HepG2 (cell line): ENCODE measurements around the gene IGDCC3. TPM values are rescaled to one million over a fixed set of nuclear protein-coding genes. Genes with fewer than 3 reads are reported as not detected.

Source experiments
- BORCS8-MEF2B ChIP-seq: sonication (generic); formaldehyde crosslinking; IDR thresholded peaks from 2 replicates; pipeline ENCODE4 v1.8.0; 2022; ENCODE audit warnings: mild to moderate bottlenecking, missing genetic modification reagents
- EHMT2 ChIP-seq: fragments of 200-600 bp; sonication (generic); IDR thresholded peaks from 2 replicates; pipeline ENCODE4 v1.7.0; 2017; ENCODE audit warnings: antibody characterized with exemption, low read depth, low read length, borderline replicate concordance
- FOSL2 ChIP-seq: sonication (generic); formaldehyde crosslinking; IDR thresholded peaks from 2 replicates; pipeline ENCODE4 v1.4.0; 2020; ENCODE audit warnings: missing genetic modification reagents
- HNF4A ChIP-seq: sonication (generic); formaldehyde crosslinking; IDR thresholded peaks from 2 replicates; pipeline ENCODE4 v1.4.0; 2020; ENCODE audit warnings: missing genetic modification reagents
- IRX3 ChIP-seq: sonication (generic); formaldehyde crosslinking; IDR thresholded peaks from 2 replicates; pipeline ENCODE4 v1.8.1; 2023; ENCODE audit warnings: mild to moderate bottlenecking, low read depth, missing genetic modification reagents, borderline replicate concordance
- KLF15 ChIP-seq: sonication (generic); formaldehyde crosslinking; IDR thresholded peaks from 2 replicates; pipeline ENCODE4 v1.8.1; 2023; ENCODE audit warnings: borderline replicate concordance, mild to moderate bottlenecking, inconsistent platforms, missing genetic modification reagents, mixed read lengths
- SP2 ChIP-seq: sonication (generic); formaldehyde crosslinking; IDR thresholded peaks from 2 replicates; pipeline ENCODE4 v1.5.1; 2020; ENCODE audit warnings: mild to moderate bottlenecking, missing genetic modification reagents
- ZNF543 ChIP-seq: sonication (generic); formaldehyde crosslinking; IDR thresholded peaks from 2 replicates; pipeline ENCODE4 v1.4.0; 2020; ENCODE audit warnings: mild to moderate bottlenecking, missing genetic modification reagents
- ZNF768 ChIP-seq: sonication (generic); formaldehyde crosslinking; IDR thresholded peaks from 2 replicates; pipeline ENCODE4 v1.4.0; 2020; ENCODE audit warnings: missing genetic modification reagents
- polyA plus RNA-seq, 8 experiments: library from polyadenylated mRNA; depleted of rRNA in 3 of 8; stranded (reverse) in 7 of 8; unstranded in 1 of 8; fragments of >200 nt; fragmentation: Illumina TruSeq in 4 of 8; extraction: Trizol in 4 of 8; gene quantifications; 2 replicates each; pipeline versions ENCODE4 v1.2.1 to v1.2.3, GENCODE V29; 2011 to 2016; ENCODE audit warnings: low read depth in 4 of 8, missing spikeins in 1 of 8, mixed read lengths in 1 of 8; ENCODE audit not compliant: insufficient read depth in 1 of 8
- total RNA-seq, 5 experiments: library from RNA; depleted of rRNA; stranded (reverse); fragments of >200 nt; fragmentation: Illumina TruSeq; extraction: Trizol; gene quantifications; 2 replicates each; pipeline ENCODE4 v1.2.3, GENCODE V29; 2016; ENCODE audit warnings: low read depth in 1 of 5
- TF ChIP-seq, protein P1 (sequence below): IDR thresholded peaks from 2 replicates; pipeline ENCODE4 v1.4.0; 2020; ENCODE audit warnings: mild to moderate bottlenecking, missing genetic modification reagents
- TF ChIP-seq, protein P2 (sequence below): sonication (generic); formaldehyde crosslinking; IDR thresholded peaks from 2 replicates; pipeline ENCODE4 v1.5.0; 2020; ENCODE audit warnings: mild to moderate bottlenecking, missing genetic modification reagents, borderline replicate concordance
- TF ChIP-seq, protein P3 (sequence below): IDR thresholded peaks from 2 replicates; pipeline ENCODE4 v1.6.1; 2016; ENCODE audit warnings: missing compliant biosample characterization, missing genetic modification reagents, borderline replicate concordance
- TF ChIP-seq, protein P4 (sequence below): sonication (generic); formaldehyde crosslinking; IDR thresholded peaks from 2 replicates; pipeline ENCODE4 v1.5.0; 2020; ENCODE audit warnings: mild to moderate bottlenecking, low read depth, missing genetic modification reagents, borderline replicate concordance
- TF ChIP-seq, protein P5 (sequence below): sonication (generic); formaldehyde crosslinking; IDR thresholded peaks from 2 replicates; pipeline ENCODE4 v1.5.0; 2020; ENCODE audit warnings: missing genetic modification reagents

Gene IGDCC3
- total and polyA plus RNA-seq, 2 of the 13 experiments (the other 11 are each of a cell fraction or from before 2014, with no cell fraction given): 30.1 to 51.8 TPM

DNA sequence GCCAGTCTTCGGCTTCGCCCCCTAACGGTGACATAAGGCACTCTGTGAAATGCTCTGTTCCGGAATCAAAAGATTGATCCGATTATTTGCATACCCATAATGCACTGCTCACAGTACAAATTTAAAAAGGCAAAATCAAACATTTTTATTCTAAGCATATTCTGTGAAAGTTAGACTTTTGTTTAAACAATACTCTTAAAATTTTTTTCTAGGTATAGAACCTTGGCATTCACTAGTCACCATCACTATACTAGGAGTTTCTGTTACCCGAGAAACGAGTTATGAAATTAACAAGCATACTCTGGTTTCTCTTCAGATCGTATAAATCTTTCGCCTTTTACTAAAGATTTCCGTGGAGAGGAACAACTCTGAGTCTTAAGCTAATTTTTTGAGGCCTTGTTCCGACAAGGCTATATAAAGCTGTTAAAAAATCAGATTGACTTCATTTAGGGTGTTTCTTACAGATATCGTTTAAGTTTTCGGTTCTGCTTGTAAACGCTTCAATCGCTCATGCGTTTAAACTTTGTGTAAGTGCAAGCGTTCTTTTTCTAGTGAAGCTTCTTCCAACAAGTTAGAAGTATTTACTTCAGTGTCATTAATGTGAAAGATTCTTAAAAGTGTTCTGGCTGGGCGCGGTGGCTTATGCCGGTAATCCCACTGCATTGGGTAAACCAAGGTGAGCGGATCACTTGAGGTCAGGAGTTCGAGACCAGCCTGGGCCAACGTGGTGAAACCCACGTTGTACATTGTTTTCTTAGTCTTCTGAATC, 73.2 kb downstream of the IGDCC3 start, which contains the start of gene RNU5B-1 (continued):
- TF ChIP-seq, protein P1, sequence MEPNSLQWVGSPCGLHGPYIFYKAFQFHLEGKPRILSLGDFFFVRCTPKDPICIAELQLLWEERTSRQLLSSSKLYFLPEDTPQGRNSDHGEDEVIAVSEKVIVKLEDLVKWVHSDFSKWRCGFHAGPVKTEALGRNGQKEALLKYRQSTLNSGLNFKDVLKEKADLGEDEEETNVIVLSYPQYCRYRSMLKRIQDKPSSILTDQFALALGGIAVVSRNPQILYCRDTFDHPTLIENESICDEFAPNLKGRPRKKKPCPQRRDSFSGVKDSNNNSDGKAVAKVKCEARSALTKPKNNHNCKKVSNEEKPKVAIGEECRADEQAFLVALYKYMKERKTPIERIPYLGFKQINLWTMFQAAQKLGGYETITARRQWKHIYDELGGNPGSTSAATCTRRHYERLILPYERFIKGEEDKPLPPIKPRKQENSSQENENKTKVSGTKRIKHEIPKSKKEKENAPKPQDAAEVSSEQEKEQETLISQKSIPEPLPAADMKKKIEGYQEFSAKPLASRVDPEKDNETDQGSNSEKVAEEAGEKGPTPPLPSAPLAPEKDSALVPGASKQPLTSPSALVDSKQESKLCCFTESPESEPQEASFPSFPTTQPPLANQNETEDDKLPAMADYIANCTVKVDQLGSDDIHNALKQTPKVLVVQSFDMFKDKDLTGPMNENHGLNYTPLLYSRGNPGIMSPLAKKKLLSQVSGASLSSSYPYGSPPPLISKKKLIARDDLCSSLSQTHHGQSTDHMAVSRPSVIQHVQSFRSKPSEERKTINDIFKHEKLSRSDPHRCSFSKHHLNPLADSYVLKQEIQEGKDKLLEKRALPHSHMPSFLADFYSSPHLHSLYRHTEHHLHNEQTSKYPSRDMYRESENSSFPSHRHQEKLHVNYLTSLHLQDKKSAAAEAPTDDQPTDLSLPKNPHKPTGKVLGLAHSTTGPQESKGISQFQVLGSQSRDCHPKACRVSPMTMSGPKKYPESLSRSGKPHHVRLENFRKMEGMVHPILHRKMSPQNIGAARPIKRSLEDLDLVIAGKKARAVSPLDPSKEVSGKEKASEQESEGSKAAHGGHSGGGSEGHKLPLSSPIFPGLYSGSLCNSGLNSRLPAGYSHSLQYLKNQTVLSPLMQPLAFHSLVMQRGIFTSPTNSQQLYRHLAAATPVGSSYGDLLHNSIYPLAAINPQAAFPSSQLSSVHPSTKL: peak; percentile 79; the same call in 1 of the 2 replicates
- TF ChIP-seq, protein P2, sequence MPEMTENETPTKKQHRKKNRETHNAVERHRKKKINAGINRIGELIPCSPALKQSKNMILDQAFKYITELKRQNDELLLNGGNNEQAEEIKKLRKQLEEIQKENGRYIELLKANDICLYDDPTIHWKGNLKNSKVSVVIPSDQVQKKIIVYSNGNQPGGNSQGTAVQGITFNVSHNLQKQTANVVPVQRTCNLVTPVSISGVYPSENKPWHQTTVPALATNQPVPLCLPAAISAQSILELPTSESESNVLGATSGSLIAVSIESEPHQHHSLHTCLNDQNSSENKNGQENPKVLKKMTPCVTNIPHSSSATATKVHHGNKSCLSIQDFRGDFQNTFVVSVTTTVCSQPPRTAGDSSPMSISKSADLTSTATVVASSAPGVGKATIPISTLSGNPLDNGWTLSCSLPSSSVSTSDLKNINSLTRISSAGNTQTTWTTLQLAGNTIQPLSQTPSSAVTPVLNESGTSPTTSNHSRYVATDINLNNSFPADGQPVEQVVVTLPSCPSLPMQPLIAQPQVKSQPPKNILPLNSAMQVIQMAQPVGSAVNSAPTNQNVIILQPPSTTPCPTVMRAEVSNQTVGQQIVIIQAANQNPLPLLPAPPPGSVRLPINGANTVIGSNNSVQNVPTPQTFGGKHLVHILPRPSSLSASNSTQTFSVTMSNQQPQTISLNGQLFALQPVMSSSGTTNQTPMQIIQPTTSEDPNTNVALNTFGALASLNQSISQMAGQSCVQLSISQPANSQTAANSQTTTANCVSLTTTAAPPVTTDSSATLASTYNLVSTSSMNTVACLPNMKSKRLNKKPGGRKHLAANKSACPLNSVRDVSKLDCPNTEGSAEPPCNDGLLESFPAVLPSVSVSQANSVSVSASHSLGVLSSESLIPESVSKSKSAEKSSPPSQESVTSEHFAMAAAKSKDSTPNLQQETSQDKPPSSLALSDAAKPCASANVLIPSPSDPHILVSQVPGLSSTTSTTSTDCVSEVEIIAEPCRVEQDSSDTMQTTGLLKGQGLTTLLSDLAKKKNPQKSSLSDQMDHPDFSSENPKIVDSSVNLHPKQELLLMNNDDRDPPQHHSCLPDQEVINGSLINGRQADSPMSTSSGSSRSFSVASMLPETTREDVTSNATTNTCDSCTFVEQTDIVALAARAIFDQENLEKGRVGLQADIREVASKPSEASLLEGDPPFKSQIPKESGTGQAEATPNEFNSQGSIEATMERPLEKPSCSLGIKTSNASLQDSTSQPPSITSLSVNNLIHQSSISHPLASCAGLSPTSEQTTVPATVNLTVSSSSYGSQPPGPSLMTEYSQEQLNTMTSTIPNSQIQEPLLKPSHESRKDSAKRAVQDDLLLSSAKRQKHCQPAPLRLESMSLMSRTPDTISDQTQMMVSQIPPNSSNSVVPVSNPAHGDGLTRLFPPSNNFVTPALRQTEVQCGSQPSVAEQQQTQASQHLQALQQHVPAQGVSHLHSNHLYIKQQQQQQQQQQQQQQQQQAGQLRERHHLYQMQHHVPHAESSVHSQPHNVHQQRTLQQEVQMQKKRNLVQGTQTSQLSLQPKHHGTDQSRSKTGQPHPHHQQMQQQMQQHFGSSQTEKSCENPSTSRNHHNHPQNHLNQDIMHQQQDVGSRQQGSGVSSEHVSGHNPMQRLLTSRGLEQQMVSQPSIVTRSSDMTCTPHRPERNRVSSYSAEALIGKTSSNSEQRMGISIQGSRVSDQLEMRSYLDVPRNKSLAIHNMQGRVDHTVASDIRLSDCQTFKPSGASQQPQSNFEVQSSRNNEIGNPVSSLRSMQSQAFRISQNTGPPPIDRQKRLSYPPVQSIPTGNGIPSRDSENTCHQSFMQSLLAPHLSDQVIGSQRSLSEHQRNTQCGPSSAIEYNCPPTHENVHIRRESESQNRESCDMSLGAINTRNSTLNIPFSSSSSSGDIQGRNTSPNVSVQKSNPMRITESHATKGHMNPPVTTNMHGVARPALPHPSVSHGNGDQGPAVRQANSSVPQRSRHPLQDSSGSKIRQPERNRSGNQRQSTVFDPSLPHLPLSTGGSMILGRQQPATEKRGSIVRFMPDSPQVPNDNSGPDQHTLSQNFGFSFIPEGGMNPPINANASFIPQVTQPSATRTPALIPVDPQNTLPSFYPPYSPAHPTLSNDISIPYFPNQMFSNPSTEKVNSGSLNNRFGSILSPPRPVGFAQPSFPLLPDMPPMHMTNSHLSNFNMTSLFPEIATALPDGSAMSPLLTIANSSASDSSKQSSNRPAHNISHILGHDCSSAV (CRISPR knock-in tag): no peak
- TF ChIP-seq, protein P3, sequence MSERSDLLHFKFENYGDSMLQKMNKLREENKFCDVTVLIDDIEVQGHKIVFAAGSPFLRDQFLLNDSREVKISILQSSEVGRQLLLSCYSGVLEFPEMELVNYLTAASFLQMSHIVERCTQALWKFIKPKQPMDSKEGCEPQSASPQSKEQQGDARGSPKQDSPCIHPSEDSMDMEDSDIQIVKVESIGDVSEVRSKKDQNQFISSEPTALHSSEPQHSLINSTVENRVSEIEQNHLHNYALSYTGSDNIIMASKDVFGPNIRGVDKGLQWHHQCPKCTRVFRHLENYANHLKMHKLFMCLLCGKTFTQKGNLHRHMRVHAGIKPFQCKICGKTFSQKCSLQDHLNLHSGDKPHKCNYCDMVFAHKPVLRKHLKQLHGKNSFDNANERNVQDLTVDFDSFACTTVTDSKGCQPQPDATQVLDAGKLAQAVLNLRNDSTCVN (CRISPR knock-in tag): no peak
- no peak for TF ChIP-seq BORCS8-MEF2B
- TF ChIP-seq, protein P4, sequence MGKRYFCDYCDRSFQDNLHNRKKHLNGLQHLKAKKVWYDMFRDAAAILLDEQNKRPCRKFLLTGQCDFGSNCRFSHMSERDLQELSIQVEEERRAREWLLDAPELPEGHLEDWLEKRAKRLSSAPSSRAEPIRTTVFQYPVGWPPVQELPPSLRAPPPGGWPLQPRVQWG: no peak
- TF ChIP-seq IRX3 (CRISPR knock-in tag): no peak
- TF ChIP-seq ZNF768: no peak
- peak; percentile 86 for TF ChIP-seq ZNF543 (CRISPR knock-in tag)
- TF ChIP-seq, protein P5, sequence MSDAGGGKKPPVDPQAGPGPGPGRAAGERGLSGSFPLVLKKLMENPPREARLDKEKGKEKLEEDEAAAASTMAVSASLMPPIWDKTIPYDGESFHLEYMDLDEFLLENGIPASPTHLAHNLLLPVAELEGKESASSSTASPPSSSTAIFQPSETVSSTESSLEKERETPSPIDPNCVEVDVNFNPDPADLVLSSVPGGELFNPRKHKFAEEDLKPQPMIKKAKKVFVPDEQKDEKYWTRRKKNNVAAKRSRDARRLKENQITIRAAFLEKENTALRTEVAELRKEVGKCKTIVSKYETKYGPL (CRISPR knock-in tag): no peak; the same call in 1 of the 2 replicates
- TF ChIP-seq KLF15 (CRISPR knock-in tag): no peak; the same call in 1 of the 2 replicates
- TF ChIP-seq EHMT2: no peak
- TF ChIP-seq SP2 (CRISPR knock-in tag): no peak
- peak; percentile 20; the same call in 1 of the 2 replicates for TF ChIP-seq HNF4A (CRISPR knock-in tag)
- TF ChIP-seq FOSL2 (CRISPR knock-in tag): no peak
